ENCODE measurements around the gene CLEC4G.

DNA sequence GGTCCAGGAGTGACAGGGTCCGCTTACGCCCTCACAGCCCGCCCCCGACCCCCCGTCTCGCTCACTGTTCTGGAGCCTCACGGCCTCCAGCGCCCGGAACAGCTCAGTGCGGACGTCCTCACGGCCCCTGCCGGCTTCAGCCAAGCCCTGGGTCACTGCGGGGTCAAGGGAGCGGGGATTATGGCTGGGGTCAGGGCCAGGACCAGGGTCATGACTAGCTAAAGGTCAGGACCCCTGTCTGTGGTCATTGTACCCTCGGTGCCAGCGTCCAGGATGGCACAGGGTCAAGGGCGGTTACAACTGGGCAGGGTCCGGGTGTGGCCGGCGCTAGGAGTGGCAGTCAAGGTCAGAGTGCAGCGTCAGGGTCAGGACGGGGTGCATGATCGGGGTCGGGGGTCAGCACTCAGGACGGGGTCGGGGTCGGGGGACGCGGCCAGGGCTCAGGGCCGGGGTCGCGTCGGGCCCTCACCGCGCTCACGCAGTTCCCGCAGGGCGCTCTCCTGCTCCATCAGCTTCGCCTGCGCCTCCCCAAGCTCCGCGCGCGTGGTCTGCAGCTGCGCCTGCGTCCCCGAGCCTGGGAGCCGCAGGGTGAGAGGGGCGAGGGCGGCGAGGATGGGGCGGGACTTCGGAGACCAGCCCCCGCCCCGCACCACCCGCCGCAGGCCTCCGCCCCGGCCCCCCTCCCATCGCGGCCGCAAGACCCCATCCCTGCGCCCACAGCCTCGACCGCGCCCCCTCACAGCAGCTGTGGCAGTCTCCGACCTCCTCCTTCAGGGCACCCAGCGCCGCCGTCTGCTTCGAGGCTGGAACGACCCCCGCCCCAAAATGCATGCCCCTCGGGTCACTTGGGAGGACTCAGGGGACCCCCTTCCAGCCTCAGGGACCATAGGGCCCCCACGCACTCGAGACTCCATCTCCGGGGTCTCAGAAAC, 1.4 kb downstream of the CLEC4G start:
- TF ChIP-seq POLR2A (IDR thresholded peaks at IDR 0.05) (no peak), EP300 (IDR thresholded peaks at IDR 0.05) (no peak)
- TF ChIP-seq, protein P1, sequence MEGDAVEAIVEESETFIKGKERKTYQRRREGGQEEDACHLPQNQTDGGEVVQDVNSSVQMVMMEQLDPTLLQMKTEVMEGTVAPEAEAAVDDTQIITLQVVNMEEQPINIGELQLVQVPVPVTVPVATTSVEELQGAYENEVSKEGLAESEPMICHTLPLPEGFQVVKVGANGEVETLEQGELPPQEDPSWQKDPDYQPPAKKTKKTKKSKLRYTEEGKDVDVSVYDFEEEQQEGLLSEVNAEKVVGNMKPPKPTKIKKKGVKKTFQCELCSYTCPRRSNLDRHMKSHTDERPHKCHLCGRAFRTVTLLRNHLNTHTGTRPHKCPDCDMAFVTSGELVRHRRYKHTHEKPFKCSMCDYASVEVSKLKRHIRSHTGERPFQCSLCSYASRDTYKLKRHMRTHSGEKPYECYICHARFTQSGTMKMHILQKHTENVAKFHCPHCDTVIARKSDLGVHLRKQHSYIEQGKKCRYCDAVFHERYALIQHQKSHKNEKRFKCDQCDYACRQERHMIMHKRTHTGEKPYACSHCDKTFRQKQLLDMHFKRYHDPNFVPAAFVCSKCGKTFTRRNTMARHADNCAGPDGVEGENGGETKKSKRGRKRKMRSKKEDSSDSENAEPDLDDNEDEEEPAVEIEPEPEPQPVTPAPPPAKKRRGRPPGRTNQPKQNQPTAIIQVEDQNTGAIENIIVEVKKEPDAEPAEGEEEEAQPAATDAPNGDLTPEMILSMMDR (IDR thresholded peaks at IDR 0.05) = no peak

All from tibial nerve (tissue), 4 donors.